Spleen (tissue), 11 donors: Measurements from ENCODE around the gene PPFIA2. TPM values are rescaled to one million over a fixed set of nuclear protein-coding genes. Genes with fewer than 3 reads are reported as not detected.

ENCODE experiments used
- DNase-seq: peaks from one replicate; pipeline ENCODE4 v3.0.0-alpha.2; 2020
- H3K27ac ChIP-seq, 8 donors: fragments of 200-600 bp; sonication (generic) in 7 of 8; 1 replicate in 4 of 8; 2 replicates in 4 of 8; pipeline versions ENCODE4 v1.5.0 to v1.8.0; 2016 to 2021; ENCODE audit warnings: inconsistent platforms in 4 of 8, mild to moderate bottlenecking in 4 of 8, moderate library complexity in 1 of 8
- H3K27me3 ChIP-seq, 7 donors: fragments of 200-600 bp; sonication (generic) in 6 of 7; replicated peaks in 1 of 7; 1 replicate in 4 of 7; 2 replicates in 3 of 7; pipeline versions ENCODE4 v1.5.0 to v1.8.0; 2016 to 2021; ENCODE audit warnings: inconsistent platforms in 3 of 7, mild to moderate bottlenecking in 1 of 7
- H3K36me3 ChIP-seq, 6 donors: fragments of 200-600 bp; sonication (generic) in 5 of 6; 1 replicate in 4 of 6; 2 replicates in 2 of 6; pipeline versions ENCODE4 v1.5.0 to v1.8.0; 2016 to 2021; ENCODE audit warnings: inconsistent platforms in 2 of 6
- H3K4me1 ChIP-seq, 6 donors: fragments of 200-600 bp; sonication (generic) in 5 of 6; 1 replicate in 3 of 6; 2 replicates in 3 of 6; pipeline versions ENCODE4 v1.5.0 to v1.8.0; 2016 to 2021; ENCODE audit warnings: inconsistent platforms in 3 of 6
- H3K4me3 ChIP-seq, 8 donors: fragments of 200-600 bp; sonication (generic) in 7 of 8; 1 replicate in 4 of 8; 2 replicates in 4 of 8; pipeline versions ENCODE4 v1.5.0 to v1.8.0; 2016 to 2021; ENCODE audit warnings: inconsistent platforms in 4 of 8, mild to moderate bottlenecking in 4 of 8, moderate library complexity in 2 of 8
- H3K9me3 ChIP-seq, 8 donors: fragments of 200-600 bp; sonication (generic) in 7 of 8; 1 replicate in 4 of 8; 2 replicates in 4 of 8; pipeline versions ENCODE4 v1.5.0 to v1.8.0; 2016 to 2021; ENCODE audit warnings: inconsistent platforms in 4 of 8
- CTCF ChIP-seq, 11 experiments: fragments of 200-600 bp in 7 of 11; fragments of 450-650 bp in 4 of 11; sonication (generic) in 4 of 11; IDR thresholded peaks in 8 of 11; conservative IDR thresholded peaks in 3 of 11; 1 replicate in 7 of 11; 2 replicates in 4 of 11; pipeline versions ENCODE4 v1.4.0 to v1.8.0; 2016 to 2021; ENCODE audit warnings: antibody characterized with exemption in 11 of 11, inconsistent platforms in 4 of 11, mild to moderate bottlenecking in 1 of 11
- POLR2A ChIP-seq, 3 donors: fragments of 450-650 bp; IDR thresholded peaks; one replicate each; pipeline ENCODE4 v1.5.1; 2017; ENCODE audit warnings: antibody characterized with exemption in 3 of 3, mild to moderate bottlenecking in 1 of 3
- POLR2AphosphoS5 ChIP-seq, 3 donors: sonication (generic); formaldehyde crosslinking; IDR thresholded peaks; one replicate each; pipeline ENCODE4 v1.5.1; 2017; ENCODE audit warnings: antibody characterized with exemption in 3 of 3
- WGBS, 5 donors: extraction: QIAGEN DNeasy Blood & Tissue Kit in 3 of 5; methylation state at CpG; one replicate each; pipeline versions ENCODE4 v1.1.5 to v1.1.7; 2013 to 2018; 5-methylcytosine and 5-hydroxymethylcytosine counted together
- intact Hi-C: fragments of 100-400 bp; cut with DNase I; formaldehyde crosslinking; loops from one replicate; pipeline ENCODE4 v1.15.0; 2023; ENCODE audit warnings: low total_unique reads
- polyA plus RNA-seq, 3 donors: library from polyadenylated mRNA; stranded (reverse); fragments of 200-250 nt; gene quantifications; one replicate each; pipeline ENCODE4 v1.2.1, GENCODE V29; 2013
- total RNA-seq, 7 donors: library from RNA; depleted of rRNA in 3 of 7; stranded (reverse); fragments of >200 nt in 3 of 7; fragmentation: NEBNext Ultra II Directional in 4 of 7; extraction: Animal tissue kit (Norgen Biotek cat#: 25700) in 4 of 7; gene quantifications; one replicate each; pipeline versions ENCODE4 v1.1.0 to v1.2.1, GENCODE V29; 2016 to 2021
- donor health status: healthy with polysubstance abuse.
- donor health status: DM: no; HTN: no; CAD: no; lungs with moderate emphysema.
- donor health status: DM: no; HTN: no; CAD: no.
- donor health status: Bipolar disorder and iron deficiency.
- donor health status: healthy.
- donor health status: DM: no; HTN: no; CAD: no.
- donor health status: DM: yes; HTN: yes; CAD: no.

PPFIA2 gene
- total and polyA plus RNA-seq, 10 donors, result 0.04 to 1.1 (median 0.27) TPM; not detected in 2

- Histone ChIP-seq H3K27me3 (no peaks in the 10 kb centered on the region), H3K36me3 (no peaks in the 10 kb centered on the region), H3K27ac (no peak overlapping the region), H3K9me3 (peaks cover 0 to 10% (median 0%) of the 10 kb centered on the region in 8 donors), H3K4me3 (no peak overlapping the region), H3K4me1 (no peaks in the 10 kb centered on the region)
- TF ChIP-seq POLR2AphosphoS5 (IDR thresholded peaks at IDR 0.05) (no peak), POLR2A (IDR thresholded peaks at IDR 0.05) (no peak)
- no peak for DNase-seq
- intact Hi-C loops, result no loop called here
- WGBS, 5 donors, result 50 to 59% (median 57%) methylated on average over 2 of the region's 2 CpGs
Observed at GRCh38 chr12:81500788-81501187, 258.4 kb downstream of the PPFIA2 start.

- DNase-seq, result no peak
- Histone ChIP-seq H3K4me3 (no peak overlapping the region), H3K36me3 (no peaks in the 10 kb centered on the region), H3K27me3 (no peaks in the 10 kb centered on the region), H3K27ac (no peak overlapping the region), H3K9me3 (peaks cover 0 to 10% (median 0%) of the 10 kb centered on the region in 8 donors), H3K4me1 (no peaks in the 10 kb centered on the region)
- TF ChIP-seq CTCF (IDR thresholded peaks at IDR 0.05 in 8 of 11, conservative IDR thresholded peaks at IDR 0.05 in 3 of 11) (no peak), POLR2A (IDR thresholded peaks at IDR 0.05) (no peak), POLR2AphosphoS5 (IDR thresholded peaks at IDR 0.05) (no peak)
- intact Hi-C loops, result no loop called here
- WGBS, 5 donors, result 31 to 44% (median 36%) methylated on average over 4 of the region's 4 CpGs
Observed at GRCh38 chr12:81499809-81500208, 259.3 kb downstream of the PPFIA2 start.

GRCh38 chr12:81492131-81492720 lies 266.9 kb downstream of the PPFIA2 start:
- TF ChIP-seq CTCF (IDR thresholded peaks at IDR 0.05 in 8 of 11, conservative IDR thresholded peaks at IDR 0.05 in 3 of 11) (no peak), POLR2AphosphoS5 (IDR thresholded peaks at IDR 0.05) (no peak), POLR2A (IDR thresholded peaks at IDR 0.05) (no peak)
- no peak for DNase-seq
- no peaks in the 10 kb centered on the region for H3K27me3 ChIP-seq

GRCh38 chr12:81472934-81473333 lies 286.2 kb downstream of the PPFIA2 start:
- intact Hi-C loops, result no loop called here
- Histone ChIP-seq H3K9me3 (no peaks in the 10 kb centered on the region), H3K4me1 (no peaks in the 10 kb centered on the region), H3K36me3 (no peaks in the 10 kb centered on the region), H3K27me3 (no peaks in the 10 kb centered on the region), H3K27ac (no peak overlapping the region), H3K4me3 (no peak overlapping the region)
- WGBS, 5 donors, result 74 to 86% (median 83%) methylated on average over 5 of the region's 5 CpGs
- DNase-seq, result no peak
- TF ChIP-seq POLR2A (IDR thresholded peaks at IDR 0.05), result no peak
- no peak for TF ChIP-seq CTCF (IDR thresholded peaks at IDR 0.05 in 8 of 11, conservative IDR thresholded peaks at IDR 0.05 in 3 of 11)
- no peak for TF ChIP-seq POLR2AphosphoS5 (IDR thresholded peaks at IDR 0.05)

More at GRCh38 chr12:81492131-81492720, 266.9 kb downstream of the PPFIA2 start:
- Histone ChIP-seq H3K4me3 (no peak overlapping the region), H3K27ac (no peak overlapping the region), H3K9me3 (no peaks in the 10 kb centered on the region), H3K4me1 (no peaks in the 10 kb centered on the region), H3K36me3 (no peaks in the 10 kb centered on the region)
- intact Hi-C loops, result no loop called here
- WGBS, 5 donors, result 59 to 71% (median 64%) methylated on average over 2 of the region's 2 CpGs
